NCI-H82 (cell line): Measurements from ENCODE around the gene GSE1.

ENCODE experiments used
- DNase-seq: peaks from one replicate; lab custom pipeline; 2025; lab: John Stamatoyannopoulos, UW

Gene GSE1

GRCh38 chr16:85675251-85675874 is 62.2 kb downstream of the GSE1 start:
- DNase-seq: peak; percentile 59

- no peak for DNase-seq
These were observed 63.3 kb downstream of the GSE1 start for GRCh38 chr16:85676466-85676865.

- DNase-seq: peak; percentile 74
These were observed 64.4 kb downstream of the GSE1 start for GRCh38 chr16:85677383-85677967.

GRCh38 chr16:85678016-85678415 is 64.9 kb downstream of the GSE1 start:
- peak; percentile 32 for DNase-seq

GRCh38 chr16:85678821-85679220 is 65.7 kb downstream of the GSE1 start:
- no peak for DNase-seq

- no peak for DNase-seq
These were observed 66.7 kb downstream of the GSE1 start for GRCh38 chr16:85679870-85680269.

- DNase-seq: no peak
These were observed 67.3 kb downstream of the GSE1 start for GRCh38 chr16:85680352-85680944.

GRCh38 chr16:85681255-85681654 is 68.1 kb downstream of the GSE1 start:
- DNase-seq: no peak

GRCh38 chr16:85682516-85682915 is 69.4 kb downstream of the GSE1 start:
- no peak for DNase-seq

GRCh38 chr16:85683363-85683762 is 70.2 kb downstream of the GSE1 start:
- no peak for DNase-seq

- no peak for DNase-seq
These were observed 72.1 kb downstream of the GSE1 start for GRCh38 chr16:85685251-85685650.

- DNase-seq: peak; percentile 19
These were observed 73.9 kb downstream of the GSE1 start for GRCh38 chr16:85686912-85687591.

GRCh38 chr16:85687651-85688471 is 74.7 kb downstream of the GSE1 start:
- peak; percentile 22 for DNase-seq

- peak; percentile 97 for DNase-seq
These were observed 75.6 kb downstream of the GSE1 start, which contains the start of gene GINS2 for GRCh38 chr16:85688586-85689284. GINS2 (minus strand) TSS chr16:85688954; CDS start chr16:85688898, 56 bp downstream.

GRCh38 chr16:85689285-85689949 is 76.3 kb downstream of the GSE1 start:
- peak; percentile 55 for DNase-seq

- DNase-seq: no peak
These were observed 76.8 kb downstream of the GSE1 start for GRCh38 chr16:85689950-85690320.

- DNase-seq: peak; percentile 52
These were observed 77.4 kb downstream of the GSE1 start for GRCh38 chr16:85690469-85691064.

- peak; percentile 39 for DNase-seq
These were observed 82.3 kb downstream of the GSE1 start for GRCh38 chr16:85695196-85696128.

- DNase-seq: no peak
These were observed 83.7 kb downstream of the GSE1 start for GRCh38 chr16:85696781-85697180.
